ENCODE measurements around the gene TRPM7.
A peak's percentile ranks its signal among the peaks of the same experiment; 100 is the strongest.
"Not testable (repeated sequence)": the region's sequence is repeated elsewhere in the genome, so short reads cannot be mapped to it uniquely, and the experiment has no call there.

The TRPM7 gene

DNA sequence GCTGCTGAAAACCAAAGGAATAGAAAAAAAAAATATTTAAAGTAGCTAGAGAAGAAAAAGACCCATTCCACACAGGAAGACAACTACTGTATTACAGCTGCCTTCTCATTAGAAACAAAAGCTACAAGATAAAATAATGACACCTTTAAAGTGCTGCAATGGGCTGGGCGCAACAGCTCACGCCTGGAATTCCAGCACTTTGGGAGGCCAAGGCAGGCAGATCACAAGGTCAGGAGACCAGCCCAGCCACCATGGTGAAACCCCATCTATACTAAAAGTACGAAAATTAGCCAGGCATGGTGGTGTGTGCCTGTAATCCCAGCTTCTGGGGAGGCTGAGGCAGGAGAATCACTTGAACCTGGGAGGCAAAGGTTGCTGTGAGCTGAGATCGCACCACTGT is 31.0 kb downstream of the TRPM7 start:
- no peak for DNase-seq

DNA sequence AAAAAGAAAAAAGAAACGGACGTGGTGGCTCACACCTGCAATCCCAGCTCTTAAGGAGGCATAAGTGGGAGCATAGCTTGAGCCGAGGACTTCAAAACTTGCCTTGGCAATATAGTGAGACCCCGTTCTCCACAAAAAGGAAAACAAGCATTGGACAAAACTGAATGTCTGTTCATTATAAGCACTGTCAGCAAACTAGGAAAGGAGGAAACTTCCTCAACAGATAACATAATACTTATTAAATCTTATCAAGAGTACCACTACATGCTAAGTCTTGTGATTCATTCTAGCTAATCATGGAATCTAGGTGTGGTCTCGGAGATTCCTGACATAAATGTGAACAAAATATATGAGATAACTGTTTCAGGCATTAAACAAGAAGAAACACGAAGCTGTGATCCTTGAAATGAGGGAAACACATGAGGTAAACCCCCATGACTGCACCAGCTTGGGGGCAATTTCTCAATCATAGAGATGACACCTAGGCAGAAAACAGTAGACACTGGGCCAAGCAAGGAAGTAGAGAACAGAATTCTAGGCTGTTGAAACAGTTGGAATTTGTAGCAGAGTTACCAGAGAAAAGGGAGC is 33.3 kb downstream of the TRPM7 start:
- DNase-seq = no peak

DNA sequence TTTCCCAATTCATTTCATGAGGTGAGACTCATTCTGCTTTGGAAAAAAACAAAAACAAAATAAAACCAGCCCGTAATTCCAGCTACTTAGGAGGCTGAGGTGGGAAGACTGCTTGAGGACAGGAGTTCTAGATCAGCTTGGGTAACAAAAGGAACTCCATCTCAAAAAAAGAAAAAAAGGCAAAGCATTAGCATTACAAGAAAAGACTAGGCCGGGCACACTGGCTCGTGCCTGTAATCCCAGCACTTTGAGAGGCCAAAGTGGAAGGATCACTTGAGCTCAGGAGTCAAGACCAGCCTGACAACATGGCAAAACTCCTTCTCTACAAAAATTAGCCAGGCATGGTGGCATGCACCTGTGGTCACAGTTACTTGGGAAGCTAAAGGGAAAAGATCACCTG is 33.9 kb downstream of the TRPM7 start:
- no peak for DNase-seq

DNA sequence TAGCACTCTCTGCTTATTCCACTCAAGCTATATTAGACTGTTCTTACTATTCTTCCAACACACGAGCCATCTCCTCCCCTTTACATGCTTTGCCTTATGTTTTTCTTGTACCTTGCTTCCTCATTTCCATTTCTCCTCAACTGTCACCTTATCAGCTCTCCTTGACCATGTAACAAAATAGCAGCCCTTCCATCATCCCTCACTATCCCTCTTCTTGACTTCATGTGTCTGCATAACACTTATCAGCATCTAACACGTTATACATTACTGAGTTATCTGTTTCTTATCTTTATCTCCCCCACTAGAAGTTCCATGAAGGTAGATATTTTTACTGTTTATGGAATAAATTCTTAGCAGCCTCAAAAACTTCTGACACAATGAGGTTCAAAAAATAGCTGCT is 45.3 kb downstream of the TRPM7 start:
- DNase-seq = no peak

DNA sequence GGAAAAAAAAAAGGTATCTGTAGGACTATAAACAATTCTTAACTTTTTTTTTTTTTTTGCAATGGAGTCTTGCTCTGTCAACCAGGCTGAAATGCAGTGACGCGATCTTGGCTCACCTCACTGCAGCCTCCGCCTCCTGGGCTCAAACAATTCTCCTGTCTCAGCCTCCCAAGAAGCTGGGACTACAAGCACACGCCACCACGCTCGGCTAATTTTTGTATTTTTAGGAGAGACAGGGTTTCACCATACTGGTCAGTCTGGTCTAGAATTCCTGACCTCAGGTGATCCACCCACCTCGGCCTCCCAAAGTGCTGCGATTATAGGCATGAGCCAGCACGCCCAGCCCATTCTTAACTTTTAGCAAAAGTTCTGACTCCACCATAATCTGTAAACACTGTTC is 50.5 kb downstream of the TRPM7 start:
- no peak for DNase-seq

DNA sequence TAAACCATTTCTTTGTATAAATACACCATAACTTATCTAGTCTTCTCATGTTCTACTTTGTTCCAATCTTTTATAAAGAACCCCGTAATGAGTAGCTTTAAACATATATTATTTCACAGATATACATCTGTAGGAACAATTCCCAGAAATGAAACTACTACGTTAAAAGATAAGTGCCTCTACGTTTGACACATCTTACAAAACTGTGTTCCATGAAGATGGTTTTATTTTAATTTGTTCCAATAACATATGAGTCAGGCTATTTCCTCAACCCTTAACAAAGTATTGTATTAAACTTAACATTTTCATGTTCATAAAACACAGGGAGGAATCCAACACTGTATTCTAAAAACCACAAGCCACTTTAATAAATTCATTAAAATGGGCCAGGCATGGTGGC is 52.9 kb downstream of the TRPM7 start:
- DNase-seq = peak in 1 of 5 experiments; percentile 6

DNA sequence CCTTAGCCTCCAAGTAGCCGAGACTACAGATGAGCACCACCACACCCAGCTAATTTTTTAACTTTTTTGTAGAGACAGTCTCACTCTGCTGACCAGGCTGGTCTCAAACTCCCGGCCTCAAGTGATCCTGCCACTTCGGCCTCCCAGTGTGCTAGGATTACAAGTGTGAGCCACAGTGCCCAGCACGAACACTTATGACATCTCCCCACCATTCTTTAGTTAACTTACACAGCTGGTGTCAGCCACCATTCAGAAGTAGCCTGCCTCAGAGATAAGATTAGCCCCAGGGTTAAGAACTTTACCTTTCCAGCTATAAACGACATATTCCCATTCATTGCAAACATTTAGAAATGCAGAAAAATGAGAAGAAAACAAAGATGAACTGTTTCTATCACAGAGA is 58.2 kb downstream of the TRPM7 start:
- DNase-seq = no peak

DNA sequence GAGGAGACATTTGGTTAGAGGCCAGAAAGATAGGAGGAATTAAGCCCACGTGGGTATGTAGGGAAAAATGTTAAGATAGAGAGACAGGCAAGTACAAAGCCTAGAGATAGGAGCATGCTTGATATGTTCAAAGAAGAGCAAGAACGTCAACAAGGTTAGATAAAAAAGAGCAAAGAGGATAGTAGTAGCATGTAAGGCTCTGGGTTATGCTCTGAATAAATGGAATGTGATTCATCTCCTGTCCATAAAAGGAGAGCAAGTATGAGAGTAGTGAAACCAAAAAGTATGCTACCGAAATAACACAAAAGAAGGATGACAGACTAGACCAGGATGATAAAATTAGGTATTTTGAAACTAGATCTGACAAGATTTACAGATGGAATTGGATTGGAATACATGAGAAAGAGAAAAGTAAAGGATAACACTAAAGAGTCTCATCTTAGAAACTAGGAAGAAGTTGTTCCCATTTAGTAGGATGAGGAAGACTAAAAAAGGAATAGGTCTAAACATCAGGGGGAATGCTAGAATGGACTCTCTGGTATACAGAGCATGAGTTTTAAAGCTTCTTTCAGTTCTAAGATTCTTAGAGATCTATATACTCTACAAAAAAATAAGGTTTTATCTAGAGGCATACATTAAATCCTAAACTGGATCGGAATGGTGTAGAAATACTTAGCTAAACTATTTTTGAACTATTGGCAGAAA is 59.1 kb downstream of the TRPM7 start:
- no peak for DNase-seq

DNA sequence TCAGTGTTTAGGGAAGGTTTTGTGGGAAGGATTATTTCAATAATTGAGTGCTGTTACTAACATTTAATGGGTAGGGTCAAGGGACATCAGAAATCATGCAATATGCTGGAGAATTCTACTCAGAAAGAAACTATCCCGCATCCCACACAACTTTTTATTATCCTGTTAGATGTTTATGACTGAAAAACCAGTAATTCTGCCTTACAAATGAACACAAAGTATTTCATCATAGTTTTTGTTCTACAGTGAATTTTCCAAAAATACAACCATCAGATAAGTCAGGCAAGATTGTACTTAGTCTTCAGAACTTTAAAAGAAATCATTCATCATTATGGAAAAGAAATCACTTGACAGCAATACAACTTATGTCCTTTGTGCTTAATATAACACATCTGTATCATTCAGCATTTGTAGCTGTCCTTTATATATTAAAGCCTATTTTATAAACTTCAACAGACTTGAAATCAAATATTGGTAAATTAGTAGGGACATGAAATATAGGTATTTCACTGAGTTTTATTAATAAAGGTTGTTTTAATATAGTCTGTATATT is 61.9 kb downstream of the TRPM7 start:
- DNase-seq = no peak

DNA sequence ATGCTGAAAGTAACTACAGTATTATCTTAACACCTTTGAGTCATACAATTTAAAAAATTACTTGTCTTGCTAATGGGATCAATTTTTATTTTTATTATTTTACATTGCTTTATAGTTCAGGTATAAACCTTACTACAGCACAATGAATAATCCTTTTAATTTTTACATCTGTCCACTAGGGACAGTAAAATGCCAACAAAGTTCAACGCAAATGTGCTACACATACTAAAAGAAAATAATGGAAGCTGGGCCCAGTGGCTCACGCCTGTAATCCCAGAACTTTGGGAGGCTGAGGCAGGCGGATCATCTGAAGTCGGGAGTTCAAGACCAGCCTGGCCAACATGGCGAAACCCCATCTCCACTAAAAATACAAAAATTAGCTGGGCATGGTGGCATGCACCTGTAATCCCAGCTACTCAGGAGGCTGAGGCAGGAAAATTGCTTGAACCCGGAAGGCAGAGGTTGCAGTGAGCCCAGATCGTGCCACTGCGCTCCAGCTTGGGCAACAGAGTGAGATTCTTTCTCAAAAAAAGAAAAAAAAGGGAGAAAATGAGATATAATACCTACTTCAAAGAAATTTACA is 64.1 kb downstream of the TRPM7 start:
- DNase-seq = peak in 1 of 5 experiments; percentile 20

DNA sequence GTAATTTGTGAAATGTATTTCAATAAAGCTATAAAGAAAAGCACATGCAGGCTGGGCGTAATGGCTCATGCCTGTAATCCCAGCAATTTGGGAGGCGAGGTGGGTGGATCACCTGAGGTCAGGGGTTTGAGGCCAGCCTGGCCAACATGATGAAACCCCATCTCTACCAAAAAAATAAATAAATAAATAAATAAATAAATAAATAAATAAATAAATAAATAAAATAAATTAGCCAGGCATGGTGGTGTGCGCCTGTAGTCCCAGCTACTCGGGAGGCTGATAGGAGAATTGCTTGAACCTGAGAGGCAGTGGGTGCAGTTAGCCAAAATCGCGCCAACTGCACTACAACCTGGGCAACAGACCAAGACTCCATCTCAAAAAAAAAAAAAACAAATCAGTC is 69.6 kb downstream of the TRPM7 start:
- not testable (repeated sequence) for DNase-seq

DNA sequence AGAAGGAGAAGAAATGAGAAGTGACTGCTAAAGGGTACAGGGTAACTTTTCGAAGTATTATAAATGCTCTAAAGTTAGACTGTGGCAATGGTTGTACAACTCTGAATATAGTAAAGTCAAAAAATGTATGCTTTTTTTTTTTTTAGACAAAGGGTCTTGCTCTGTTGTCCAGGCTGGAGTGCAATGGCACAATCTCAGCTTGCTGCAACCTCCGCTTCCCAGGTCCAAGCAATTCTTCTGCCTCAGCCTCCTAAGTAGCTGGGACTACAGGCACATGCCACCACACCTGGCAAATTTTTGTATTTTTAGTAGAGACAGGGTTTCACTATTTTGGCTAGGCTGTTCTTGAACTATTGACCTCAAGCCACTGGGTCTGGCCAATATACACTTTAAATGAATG is 70.0 kb downstream of the TRPM7 start:
- not testable (repeated sequence) for DNase-seq

DNA sequence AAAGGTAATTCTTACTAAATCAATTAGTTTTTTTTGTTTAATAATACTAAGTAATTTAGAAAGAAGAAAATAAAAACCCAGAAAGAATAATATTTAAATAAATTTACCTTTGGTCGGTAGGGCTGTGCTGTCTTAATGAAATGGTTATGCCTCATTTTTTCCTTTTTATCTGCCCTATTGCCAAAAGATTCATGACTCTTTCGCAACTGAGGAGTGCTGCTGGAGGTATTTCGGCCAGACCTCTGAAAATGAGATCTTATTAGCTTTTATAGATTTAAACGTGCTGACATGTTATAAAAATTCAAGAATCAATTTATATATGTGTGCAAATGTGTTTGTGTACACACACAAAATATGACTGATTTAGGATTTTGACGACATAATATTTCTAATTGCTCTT is 73.0 kb downstream of the TRPM7 start:
- DNase-seq = no peak

DNA sequence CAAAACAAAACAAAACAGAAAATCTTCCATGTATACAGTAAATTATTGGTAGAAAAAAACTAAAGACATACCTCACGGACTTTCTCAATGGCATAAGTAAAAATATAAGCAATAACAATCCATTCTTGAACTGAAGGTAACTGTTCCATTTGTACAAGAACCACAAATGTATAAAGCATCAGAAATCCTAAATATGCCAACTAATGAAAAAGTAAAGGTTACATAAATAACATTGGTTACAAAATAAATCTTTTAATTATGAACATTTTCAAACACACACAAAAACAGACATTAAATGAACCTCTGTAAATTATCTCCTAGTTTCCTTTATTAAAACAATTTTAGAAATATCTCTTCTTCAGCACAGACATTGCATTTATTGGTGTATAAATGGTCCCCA is 79.5 kb downstream of the TRPM7 start:
- no peak for DNase-seq

DNA sequence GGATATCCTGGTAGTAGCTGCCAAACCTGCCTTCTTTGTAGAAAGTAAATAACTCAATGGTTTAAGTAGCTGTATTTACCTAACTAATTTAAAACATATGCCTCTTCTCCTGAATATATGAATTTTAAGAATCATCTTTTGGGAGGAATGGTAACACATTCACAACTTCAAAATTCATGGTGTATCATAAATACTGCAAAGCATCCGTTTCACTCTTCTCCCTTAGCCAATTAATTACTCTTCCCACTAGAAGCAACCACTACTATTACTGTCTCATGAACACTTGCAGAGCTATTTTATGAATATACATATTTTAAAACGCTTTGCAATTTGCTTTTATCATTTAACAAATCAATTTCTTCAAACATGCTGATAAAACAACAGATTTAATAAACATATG is 81.1 kb downstream of the TRPM7 start:
- DNase-seq = no peak

DNA sequence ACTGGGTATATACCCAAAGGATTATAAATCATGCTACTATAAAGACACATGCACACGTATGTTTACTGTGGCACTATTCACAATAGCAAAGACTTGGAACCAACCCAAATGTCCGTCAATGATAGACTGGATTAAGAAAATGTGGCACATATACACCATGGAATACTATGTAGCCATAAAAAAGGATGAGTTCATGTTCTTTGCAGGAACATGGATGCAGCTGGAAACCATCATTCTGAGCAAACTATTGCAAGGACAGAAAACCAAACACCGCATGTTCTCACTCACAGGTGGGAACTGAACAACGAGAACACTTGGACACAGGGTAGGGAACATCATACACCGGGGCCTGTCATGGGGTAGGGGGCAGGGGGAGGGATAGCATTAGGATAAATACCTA is 84.6 kb downstream of the TRPM7 start:
- not testable (repeated sequence) for DNase-seq

DNA sequence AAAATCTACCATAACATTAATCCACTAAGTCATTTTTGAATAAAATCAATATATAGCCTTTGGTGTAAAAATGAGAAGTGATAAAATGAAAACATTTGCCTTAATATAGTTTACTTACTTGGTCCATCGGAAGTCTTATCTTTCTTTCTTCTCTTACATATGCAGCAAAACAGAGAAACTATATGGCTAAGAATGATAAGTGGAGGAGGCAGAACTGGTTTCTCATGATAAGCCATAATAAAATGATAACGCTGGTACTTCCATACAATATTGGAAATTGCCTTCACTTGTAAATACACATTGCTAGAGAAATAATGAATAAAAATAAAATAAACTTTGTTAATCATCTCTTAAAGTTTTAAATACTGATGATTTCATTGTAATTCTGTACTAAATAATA is 92.3 kb downstream of the TRPM7 start:
- no peak for DNase-seq

DNA sequence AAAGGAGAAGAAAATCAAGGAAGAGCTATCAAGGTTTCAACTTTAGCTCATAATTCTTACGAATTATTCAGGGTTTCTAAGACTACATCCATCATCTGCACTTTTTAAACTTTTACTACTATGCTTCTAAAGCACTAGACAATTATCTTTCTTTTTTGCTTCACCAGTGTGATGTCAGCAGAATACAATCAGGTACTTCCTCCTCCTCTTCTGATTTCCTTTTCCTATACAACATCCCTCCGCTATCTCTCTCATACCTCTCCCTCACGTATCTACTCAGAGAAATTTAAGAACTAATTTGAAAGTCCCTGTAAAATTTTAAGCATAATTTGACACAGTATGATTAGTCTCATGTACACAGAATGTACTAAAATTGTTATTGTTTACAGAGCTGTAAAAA is 92.8 kb downstream of the TRPM7 start:
- no peak for DNase-seq

DNA sequence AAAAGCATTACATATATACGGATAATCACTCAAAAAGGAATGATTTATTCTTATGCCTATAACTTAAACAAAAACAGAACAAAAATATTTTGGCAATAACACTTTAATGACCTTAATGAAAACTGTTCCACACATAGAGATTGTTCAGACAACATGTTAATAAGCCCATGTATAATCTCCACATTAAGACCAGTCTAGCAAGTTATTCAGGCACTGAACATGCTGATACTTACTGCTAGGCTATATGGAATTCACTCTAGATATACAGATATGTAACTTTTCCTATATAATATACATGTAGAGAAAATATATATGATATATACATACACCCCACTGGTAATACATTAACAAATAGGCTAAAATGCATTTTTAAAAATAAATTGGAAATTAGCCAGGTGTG is 96.3 kb downstream of the TRPM7 start:
- no peak for DNase-seq

DNA sequence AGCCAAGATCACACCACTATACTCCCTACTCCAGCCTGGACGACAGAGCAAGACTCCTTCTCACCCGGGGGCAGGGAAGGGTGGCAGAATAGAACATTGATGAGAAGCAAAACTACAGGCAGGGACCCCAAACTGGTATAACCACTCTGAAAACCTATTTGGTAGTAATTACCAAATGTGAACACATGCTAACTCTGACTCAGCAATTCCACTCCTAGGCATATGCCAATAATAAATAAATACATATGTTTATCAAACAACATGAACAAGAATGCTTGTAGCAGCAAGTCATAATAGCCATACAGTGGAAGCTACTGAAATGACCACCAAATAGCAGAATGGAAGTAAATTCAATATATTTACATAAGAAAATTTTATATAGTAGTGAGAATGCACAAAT is 109.1 kb downstream of the TRPM7 start:
- DNase-seq = no peak

DNA sequence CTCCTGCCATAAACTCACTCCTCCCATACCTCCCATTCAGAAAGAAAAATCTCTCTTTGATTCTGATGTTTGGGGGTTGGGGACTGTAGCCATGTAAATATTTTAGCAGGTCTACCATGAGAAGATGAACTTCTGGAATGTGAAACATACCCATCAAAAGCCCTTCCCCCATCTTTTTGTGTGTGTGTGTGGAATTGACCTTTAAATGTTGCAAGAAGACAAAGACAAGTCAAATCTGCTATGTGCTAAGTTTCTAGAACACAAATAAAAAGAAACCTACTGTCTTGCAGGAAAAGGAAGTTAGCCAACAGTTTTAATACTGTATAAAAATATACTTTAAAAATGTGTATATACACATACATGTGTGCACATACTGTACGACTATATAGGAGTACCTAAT is 110.4 kb downstream of the TRPM7 start:
- no peak for DNase-seq

DNA sequence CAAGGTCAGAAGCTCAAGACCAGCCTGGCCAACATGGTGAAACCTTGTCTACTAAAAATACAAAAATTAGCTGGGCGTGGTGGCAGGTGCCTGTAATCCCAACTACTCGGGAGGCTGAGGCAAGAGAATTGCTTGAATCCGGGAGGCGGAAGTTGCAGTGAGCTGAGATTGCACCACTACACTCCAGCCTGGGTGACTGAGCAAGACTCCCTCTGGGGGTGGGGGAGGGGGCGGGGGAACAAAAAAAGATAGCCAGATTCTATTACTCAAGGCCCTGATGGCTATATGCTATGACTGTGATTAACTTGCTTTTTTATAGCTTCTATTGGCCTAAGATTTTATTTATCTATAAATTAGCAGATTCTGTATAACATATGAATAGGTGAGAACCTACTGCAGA is 112.8 kb downstream of the TRPM7 start:
- not testable (repeated sequence) for DNase-seq

DNA sequence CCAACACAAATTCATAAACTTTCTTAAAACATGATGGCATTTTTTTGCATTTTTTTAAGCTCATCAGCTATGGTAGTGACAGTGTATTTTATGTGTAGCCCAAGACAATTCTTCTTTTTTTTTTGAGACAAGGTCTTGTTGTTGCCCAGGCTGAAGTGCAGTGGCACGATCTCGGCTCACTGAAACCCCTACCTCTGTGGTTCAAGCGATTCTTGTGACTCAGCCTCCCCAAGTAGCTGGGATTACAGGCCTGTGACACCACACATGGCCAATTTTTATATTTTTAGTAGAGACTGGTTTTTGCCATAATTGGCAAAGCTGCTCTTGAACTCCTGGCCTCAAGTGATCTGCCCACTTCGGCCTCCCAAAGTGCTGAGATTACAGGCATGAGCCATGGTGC is 122.8 kb downstream of the TRPM7 start:
- DNase-seq = peak in 1 of 5 experiments; percentile 36
